AG04450 (cell line): ENCODE data around the gene DCLK1. TPM values are rescaled to one million over a fixed set of nuclear protein-coding genes. Genes with fewer than 3 reads are reported as not detected.
"Not testable (repeated sequence)": the region's sequence is repeated elsewhere in the genome, so short reads cannot be mapped to it uniquely, and the experiment has no call there.

Experiments
- CTCF ChIA-PET: fragments of 300-600, 350-600 bp; formaldehyde crosslinking; extraction: SDS; loops from one replicate; lab custom pipeline; 2022; ENCODE audit warnings: antibody characterized with exemption, inconsistent platforms; lab: Charles Lee
- POLR2A ChIA-PET: fragments of 350-600 bp; formaldehyde crosslinking; extraction: SDS; loops from one replicate; lab custom pipeline; 2021; ENCODE audit warnings: antibody characterized with exemption, inconsistent platforms; lab: Yijun Ruan, JAX
- DNase-seq: peaks from one replicate; pipeline ENCODE4 v3.0.0-alpha.2; 2011; ENCODE audit warnings: low read depth, low spot score
- H3K27ac ChIP-seq: one replicate; pipeline ENCODE4 v1.5.1; 2012; ENCODE audit warnings: low read depth, low read length, control low read depth
- H3K27me3 ChIP-seq: one replicate; pipeline ENCODE4 v1.6.0; 2012; ENCODE audit warnings: low read length; ENCODE audit not compliant: control insufficient read depth, insufficient read depth
- H3K4me3 ChIP-seq: 2 replicates; pipeline ENCODE4 v1.5.1; 2011; ENCODE audit warnings: mild to moderate bottlenecking, low read depth, low read length, control low read depth
- H3K9me3 ChIP-seq: 2 replicates; pipeline ENCODE4 v1.5.1; 2012; ENCODE audit warnings: low read length; ENCODE audit not compliant: control insufficient read depth, insufficient read depth
- CTCF ChIP-seq: IDR thresholded peaks from 2 replicates; pipeline ENCODE4 v1.5.1; 2011; ENCODE audit warnings: low read depth, low read length, control low read depth, inconsistent platforms
- polyA plus RNA-seq: library from polyadenylated mRNA; depleted of rRNA; stranded (reverse); fragments of >200 nt; gene quantifications from 2 replicates; pipeline ENCODE4 v1.2.3, GENCODE V29; 2011

The DCLK1 gene
- polyA plus RNA-seq, 1 experiment = not detected

- CTCF ChIA-PET = no interaction called here
Measured at GRCh38 chr13:36102721-36103120, 28.5 kb downstream of the DCLK1 start.

GRCh38 chr13:36101907-36102306 lies 29.3 kb downstream of the DCLK1 start:
- H3K4me3 ChIP-seq, POLR2A ChIA-PET, DNase-seq, H3K9me3 ChIP-seq, CTCF ChIA-PET, H3K27me3 ChIP-seq, H3K27ac ChIP-seq: not testable (repeated sequence)

More at GRCh38 chr13:36102721-36103120, 28.5 kb downstream of the DCLK1 start:
- no peak for DNase-seq
- TF ChIP-seq CTCF = no peak
- no peak overlapping the region for H3K4me3 ChIP-seq
- no peaks in the 10 kb centered on the region for H3K27me3 ChIP-seq
- POLR2A ChIA-PET = no interaction called here
- H3K27ac ChIP-seq = no peak overlapping the region
- no peaks in the 10 kb centered on the region for H3K9me3 ChIP-seq

GRCh38 chr13:36101157-36101556 lies 30.0 kb downstream of the DCLK1 start:
- no peak for TF ChIP-seq CTCF
- DNase-seq = no peak
- H3K27me3 ChIP-seq = no peaks in the 10 kb centered on the region
- H3K9me3 ChIP-seq = no peaks in the 10 kb centered on the region
- POLR2A ChIA-PET = no interaction called here
- CTCF ChIA-PET = no interaction called here
- H3K4me3 ChIP-seq = no peak overlapping the region
- H3K27ac ChIP-seq = no peak overlapping the region

GRCh38 chr13:36098080-36098479 lies 33.1 kb downstream of the DCLK1 start:
- TF ChIP-seq CTCF = no peak
- DNase-seq = no peak
- POLR2A ChIA-PET = no interaction called here
- no peak overlapping the region for H3K4me3 ChIP-seq
- no peaks in the 10 kb centered on the region for H3K27me3 ChIP-seq
- H3K9me3 ChIP-seq = no peaks in the 10 kb centered on the region
- no peak overlapping the region for H3K27ac ChIP-seq
- CTCF ChIA-PET = interaction anchor here (0.7 kb wide), 1 partner anchor 177 kb away, joined by 3 read pairs; no protein-coding TSS in a partner anchor

- CTCF ChIA-PET = interaction anchor here (0.5 to 0.6 kb wide), 2 partner anchors 178 to 501 kb away, joined by 3 read pairs; no protein-coding TSS in a partner anchor
- Histone ChIP-seq H3K27ac (no peak overlapping the region), H3K4me3 (no peak overlapping the region), H3K9me3 (no peaks in the 10 kb centered on the region), H3K27me3 (no peaks in the 10 kb centered on the region)
- TF ChIP-seq CTCF = no peak
- POLR2A ChIA-PET = no interaction called here
- no peak for DNase-seq
Measured at GRCh38 chr13:36096461-36097416, 34.4 kb downstream of the DCLK1 start.
